AG09319 (cell line): ENCODE measurements around the gene RIIAD1.
A peak's percentile ranks its signal among the peaks of the same experiment; 100 is the strongest.
"Not testable (repeated sequence)": the region's sequence is repeated elsewhere in the genome, so short reads cannot be mapped to it uniquely, and the experiment has no call there.

Source experiments
- DNase-seq: peaks from one replicate; pipeline ENCODE4 v3.0.0-alpha.2; 2010; ENCODE audit warnings: low read depth; ENCODE audit errors: extremely low read depth
- CTCF ChIP-seq: IDR thresholded peaks from 2 replicates; pipeline ENCODE4 v1.5.1; 2011; ENCODE audit warnings: low read depth, mild to moderate bottlenecking, inconsistent platforms, low read length, moderate library complexity

Gene RIIAD1

GRCh38 chr1:151762941-151763921 is 41.9 kb downstream of the RIIAD1 start, which contains the start of gene MRPL9:
TSS of gene MRPL9 (minus strand) at chr1:151763496. CDS start at chr1:151763479, 17 bp downstream.
- DNase-seq = peak; percentile 36
- no peak for TF ChIP-seq CTCF

GRCh38 chr1:151763990-151764389 is 42.7 kb downstream of the RIIAD1 start:
- TF ChIP-seq CTCF = no peak
- no peak for DNase-seq

- DNase-seq = not testable (repeated sequence)
Measured at GRCh38 chr1:151768351-151769066, 47.2 kb downstream of the RIIAD1 start.

GRCh38 chr1:151769270-151769669 is 47.9 kb downstream of the RIIAD1 start:
- not testable (repeated sequence) for DNase-seq

- no peak for DNase-seq
Measured at GRCh38 chr1:151773702-151774101, 52.4 kb downstream of the RIIAD1 start.

GRCh38 chr1:151774256-151774922 is 53.1 kb downstream of the RIIAD1 start:
- no peak for TF ChIP-seq CTCF
- no peak for DNase-seq

More at GRCh38 chr1:151773702-151774101, 52.4 kb downstream of the RIIAD1 start:
- TF ChIP-seq CTCF = no peak

GRCh38 chr1:151775894-151776664 is 54.8 kb downstream of the RIIAD1 start:
- no peak for DNase-seq
- TF ChIP-seq CTCF = no peak
